ENCODE data around the gene DMRT2.

Gene DMRT2

DNA sequence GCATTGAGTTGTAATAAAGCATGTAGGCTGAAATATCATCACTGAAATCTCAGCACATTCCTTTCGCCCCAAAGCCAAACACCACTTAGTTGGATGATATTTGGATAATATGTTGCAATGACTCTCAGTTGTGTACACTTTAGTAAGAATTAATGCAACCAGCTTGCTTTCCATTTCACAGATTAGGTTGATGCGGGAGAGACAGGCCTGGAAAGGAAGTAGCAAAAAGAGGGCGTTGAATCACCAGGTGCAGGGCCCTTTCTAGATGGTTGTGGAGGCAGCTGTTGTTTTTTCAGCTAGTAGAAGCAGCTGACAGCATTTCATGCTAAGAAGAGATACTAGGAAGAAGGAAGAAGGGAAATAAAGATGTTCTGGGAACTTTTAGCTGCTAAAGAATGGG is 42.8 kb upstream of the DMRT2 start:
- Histone ChIP-seq H3K79me1 (ENCODE audit: low read depth, low read length) (no peaks in the 10 kb centered on the region), H3K14ac (ENCODE audit: low read length) (no peak overlapping the region), H3K9me3 (replicated peaks in 1 of 2; ENCODE audit: control insufficient read depth in 2 of 2, insufficient read depth in 1 of 2, low read depth in 1 of 2, low read length in 2 of 2) (no peaks in the 10 kb centered on the region), H4K8ac (ENCODE audit: low read depth, low read length) (no peak overlapping the region), H3K36me3 (replicated peaks in 1 of 2; ENCODE audit: control insufficient read depth in 2 of 2, insufficient read depth in 2 of 2, low read length in 2 of 2) (no peaks in the 10 kb centered on the region), H3K4ac (ENCODE audit: low read length) (no peak overlapping the region), H3K18ac (ENCODE audit: low read length) (no peak overlapping the region), H3K4me1 (ENCODE audit: control insufficient read depth in 2 of 2, insufficient read depth in 1 of 2, low read depth in 1 of 2, low read length in 2 of 2) (no peaks in the 10 kb centered on the region), H2BK5ac (ENCODE audit: low read length) (no peak overlapping the region), H3K4me3 (ENCODE audit: low read length in 2 of 2) (no peak overlapping the region), H3K23ac (ENCODE audit: low read depth, low read length, poor library complexity) (no peak overlapping the region), H2BK120ac (ENCODE audit: low read depth, low read length) (no peak overlapping the region), H3K9ac (ENCODE audit: low read depth, low read length, poor library complexity) (no peak overlapping the region), H3K27ac (replicated peaks; ENCODE audit: low read length) (no peak overlapping the region), H2AK5ac (ENCODE audit: low read depth, low read length) (no peak overlapping the region), H4K91ac (ENCODE audit: low read depth, low read length, poor library complexity) (no peak overlapping the region), H2AFZ (ENCODE audit: low read length) (no peak overlapping the region), H2BK15ac (ENCODE audit: low read length) (no peak overlapping the region), H3K4me2 (ENCODE audit: insufficient read depth, low read length, poor library complexity, severe bottlenecking) (no peak overlapping the region), H2BK12ac (ENCODE audit: low read length) (no peak overlapping the region), H3K27me3 (ENCODE audit: control insufficient read depth in 3 of 3, insufficient read depth in 3 of 3, low read depth in 1 of 3, low read length in 3 of 3) (no peaks in the 10 kb centered on the region)
- DNase-seq (ENCODE audit: low spot score) = no peak
- WGBS, 2 donors (ENCODE audit: extremely low coverage in 2 of 2, insufficient read length in 2 of 2, insufficient replicate concordance in 1 of 2) = no CpG with 5 or more reads among the region's 3 CpGs

- no peak overlapping the region for H4K8ac ChIP-seq (ENCODE audit: low read depth, low read length)
- H3K9ac ChIP-seq (ENCODE audit: low read depth, low read length, poor library complexity) = no peak overlapping the region
- no peaks in the 10 kb centered on the region for H3K9me3 ChIP-seq (replicated peaks in 1 of 2; ENCODE audit: control insufficient read depth in 2 of 2, insufficient read depth in 1 of 2, low read depth in 1 of 2, low read length in 2 of 2)
- no peaks in the 10 kb centered on the region for H3K27me3 ChIP-seq (ENCODE audit: control insufficient read depth in 3 of 3, insufficient read depth in 3 of 3, low read depth in 1 of 3, low read length in 3 of 3)
- H3K23ac ChIP-seq (ENCODE audit: low read depth, low read length, poor library complexity) = no peak overlapping the region
- H2AFZ ChIP-seq (ENCODE audit: low read length) = no peak overlapping the region
- H3K4me2 ChIP-seq (ENCODE audit: insufficient read depth, low read length, poor library complexity, severe bottlenecking) = no peak overlapping the region
- H2AK5ac ChIP-seq (ENCODE audit: low read depth, low read length) = no peak overlapping the region
- H3K4me3 ChIP-seq (ENCODE audit: low read length in 2 of 2) = no peak overlapping the region
- H4K91ac ChIP-seq (ENCODE audit: low read depth, low read length, poor library complexity) = no peak overlapping the region
- H3K79me1 ChIP-seq (ENCODE audit: low read depth, low read length) = no peaks in the 10 kb centered on the region
- no peak overlapping the region for H2BK5ac ChIP-seq (ENCODE audit: low read length)
- H2BK120ac ChIP-seq (ENCODE audit: low read depth, low read length) = no peak overlapping the region
- no peak overlapping the region for H3K27ac ChIP-seq (replicated peaks; ENCODE audit: low read length)
- WGBS, 2 donors (ENCODE audit: extremely low coverage in 2 of 2, insufficient read length in 2 of 2, insufficient replicate concordance in 1 of 2) = no CpG with 5 or more reads among the region's 3 CpGs
- DNase-seq (ENCODE audit: low spot score) = no peak
- no peak overlapping the region for H3K4ac ChIP-seq (ENCODE audit: low read length)
- no peaks in the 10 kb centered on the region for H3K36me3 ChIP-seq (replicated peaks in 1 of 2; ENCODE audit: control insufficient read depth in 2 of 2, insufficient read depth in 2 of 2, low read length in 2 of 2)
- H3K4me1 ChIP-seq (ENCODE audit: control insufficient read depth in 2 of 2, insufficient read depth in 1 of 2, low read depth in 1 of 2, low read length in 2 of 2) = no peaks in the 10 kb centered on the region
- H2BK15ac ChIP-seq (ENCODE audit: low read length) = no peak overlapping the region
- H3K18ac ChIP-seq (ENCODE audit: low read length) = no peak overlapping the region
- H3K14ac ChIP-seq (ENCODE audit: low read length) = no peak overlapping the region
- no peak overlapping the region for H2BK12ac ChIP-seq (ENCODE audit: low read length)
Measured at GRCh38 chr9:1008216-1008615, 41.9 kb upstream of the DMRT2 start.

GRCh38 chr9:1009101-1009707 is 41.0 kb upstream of the DMRT2 start:
- H3K4me1 ChIP-seq (ENCODE audit: control insufficient read depth in 2 of 2, insufficient read depth in 1 of 2, low read depth in 1 of 2, low read length in 2 of 2) = no peaks in the 10 kb centered on the region
- no peaks in the 10 kb centered on the region for H3K9me3 ChIP-seq (replicated peaks in 1 of 2; ENCODE audit: control insufficient read depth in 2 of 2, insufficient read depth in 1 of 2, low read depth in 1 of 2, low read length in 2 of 2)
- no peak overlapping the region for H2BK15ac ChIP-seq (ENCODE audit: low read length)
- H3K4me3 ChIP-seq (ENCODE audit: low read length in 2 of 2) = no peak overlapping the region
- H3K23ac ChIP-seq (ENCODE audit: low read depth, low read length, poor library complexity) = no peak overlapping the region
- peak overlapping the region; percentile 68 for H4K91ac ChIP-seq (ENCODE audit: low read depth, low read length, poor library complexity)
- no peak overlapping the region for H2BK120ac ChIP-seq (ENCODE audit: low read depth, low read length)
- no peak overlapping the region for H2AK5ac ChIP-seq (ENCODE audit: low read depth, low read length)
- H3K4ac ChIP-seq (ENCODE audit: low read length) = no peak overlapping the region
- no peak overlapping the region for H3K27ac ChIP-seq (replicated peaks; ENCODE audit: low read length)
- H3K27me3 ChIP-seq (ENCODE audit: control insufficient read depth in 3 of 3, insufficient read depth in 3 of 3, low read depth in 1 of 3, low read length in 3 of 3) = no peaks in the 10 kb centered on the region
- no peak overlapping the region for H2BK5ac ChIP-seq (ENCODE audit: low read length)
- WGBS, 2 donors (ENCODE audit: extremely low coverage in 2 of 2, insufficient read length in 2 of 2, insufficient replicate concordance in 1 of 2) = no CpG with 5 or more reads among the region's 14 CpGs
- peak overlapping the region; percentile 53 for H3K18ac ChIP-seq (ENCODE audit: low read length)
- no peak overlapping the region for H3K14ac ChIP-seq (ENCODE audit: low read length)
- H2BK12ac ChIP-seq (ENCODE audit: low read length) = no peak overlapping the region
- H3K79me1 ChIP-seq (ENCODE audit: low read depth, low read length) = no peaks in the 10 kb centered on the region
- no peak overlapping the region for H3K4me2 ChIP-seq (ENCODE audit: insufficient read depth, low read length, poor library complexity, severe bottlenecking)
- peak overlapping the region; percentile 63 for H2AFZ ChIP-seq (ENCODE audit: low read length)
- no peak overlapping the region for H4K8ac ChIP-seq (ENCODE audit: low read depth, low read length)
- H3K36me3 ChIP-seq (replicated peaks in 1 of 2; ENCODE audit: control insufficient read depth in 2 of 2, insufficient read depth in 2 of 2, low read length in 2 of 2) = no peaks in the 10 kb centered on the region
- DNase-seq (ENCODE audit: low spot score) = peak; percentile 77
- H3K9ac ChIP-seq (ENCODE audit: low read depth, low read length, poor library complexity) = no peak overlapping the region

GRCh38 chr9:1013021-1013420 is 37.1 kb upstream of the DMRT2 start:
- Histone ChIP-seq H2BK15ac (ENCODE audit: low read length) (no peak overlapping the region), H3K36me3 (replicated peaks in 1 of 2; ENCODE audit: control insufficient read depth in 2 of 2, insufficient read depth in 2 of 2, low read length in 2 of 2) (no peaks in the 10 kb centered on the region), H3K9me3 (replicated peaks in 1 of 2; ENCODE audit: control insufficient read depth in 2 of 2, insufficient read depth in 1 of 2, low read depth in 1 of 2, low read length in 2 of 2) (no peaks in the 10 kb centered on the region), H2BK12ac (ENCODE audit: low read length) (no peak overlapping the region), H3K23ac (ENCODE audit: low read depth, low read length, poor library complexity) (no peak overlapping the region), H4K91ac (ENCODE audit: low read depth, low read length, poor library complexity) (no peak overlapping the region), H3K27me3 (ENCODE audit: control insufficient read depth in 3 of 3, insufficient read depth in 3 of 3, low read depth in 1 of 3, low read length in 3 of 3) (no peaks in the 10 kb centered on the region), H2BK120ac (ENCODE audit: low read depth, low read length) (no peak overlapping the region), H3K18ac (ENCODE audit: low read length) (no peak overlapping the region), H3K4me1 (ENCODE audit: control insufficient read depth in 2 of 2, insufficient read depth in 1 of 2, low read depth in 1 of 2, low read length in 2 of 2) (no peaks in the 10 kb centered on the region), H2BK5ac (ENCODE audit: low read length) (no peak overlapping the region), H3K27ac (replicated peaks; ENCODE audit: low read length) (no peak overlapping the region), H4K8ac (ENCODE audit: low read depth, low read length) (no peak overlapping the region), H3K4ac (ENCODE audit: low read length) (no peak overlapping the region), H2AFZ (ENCODE audit: low read length) (no peak overlapping the region), H3K14ac (ENCODE audit: low read length) (no peak overlapping the region), H2AK5ac (ENCODE audit: low read depth, low read length) (no peak overlapping the region), H3K79me1 (ENCODE audit: low read depth, low read length) (no peaks in the 10 kb centered on the region), H3K9ac (ENCODE audit: low read depth, low read length, poor library complexity) (no peak overlapping the region), H3K4me3 (ENCODE audit: low read length in 2 of 2) (no peak overlapping the region), H3K4me2 (ENCODE audit: insufficient read depth, low read length, poor library complexity, severe bottlenecking) (no peak overlapping the region)
- no peak for DNase-seq (ENCODE audit: low spot score)
- WGBS, 2 donors (ENCODE audit: extremely low coverage in 2 of 2, insufficient read length in 2 of 2, insufficient replicate concordance in 1 of 2) = no CpG with 5 or more reads among the region's 5 CpGs

All from neuronal stem cell (in vitro differentiated cells).